A549 (cell line): Measurements from ENCODE around the gene ADGRL3.

ENCODE experiments used
- CHD2 ChIP-seq: fragments of 150-350 bp; IDR thresholded peaks from 2 replicates; pipeline ENCODE4 v1.6.1; 2014; ENCODE audit warnings: low read length; ENCODE audit not compliant: partially characterized antibody
- TF ChIP-seq, protein P1 (sequence below): fragments of >200 bp; sonication (Bioruptor Twin); formaldehyde crosslinking; IDR thresholded peaks from 3 replicates; pipeline ENCODE4 v1.6.1; 2016

DNA sequence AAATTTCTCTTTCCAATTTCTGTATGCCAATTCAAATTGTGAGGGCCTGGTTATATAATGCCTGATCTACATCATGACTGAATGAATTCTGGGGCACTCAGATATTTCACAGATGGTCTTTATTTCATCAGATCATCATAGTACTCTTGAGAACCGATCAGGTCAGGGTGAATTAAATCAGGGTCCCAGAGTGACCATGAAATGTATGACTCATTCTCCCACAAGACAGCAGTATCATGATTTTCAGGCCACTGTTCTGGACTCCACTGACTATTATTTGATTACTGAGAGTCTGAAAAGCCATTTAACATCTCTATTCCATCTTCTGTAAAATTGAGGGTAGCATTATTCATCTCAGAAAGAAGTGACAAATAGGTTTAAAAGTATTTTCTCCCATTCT is 471.5 kb downstream of the ADGRL3 start:
- TF ChIP-seq, protein P1, sequence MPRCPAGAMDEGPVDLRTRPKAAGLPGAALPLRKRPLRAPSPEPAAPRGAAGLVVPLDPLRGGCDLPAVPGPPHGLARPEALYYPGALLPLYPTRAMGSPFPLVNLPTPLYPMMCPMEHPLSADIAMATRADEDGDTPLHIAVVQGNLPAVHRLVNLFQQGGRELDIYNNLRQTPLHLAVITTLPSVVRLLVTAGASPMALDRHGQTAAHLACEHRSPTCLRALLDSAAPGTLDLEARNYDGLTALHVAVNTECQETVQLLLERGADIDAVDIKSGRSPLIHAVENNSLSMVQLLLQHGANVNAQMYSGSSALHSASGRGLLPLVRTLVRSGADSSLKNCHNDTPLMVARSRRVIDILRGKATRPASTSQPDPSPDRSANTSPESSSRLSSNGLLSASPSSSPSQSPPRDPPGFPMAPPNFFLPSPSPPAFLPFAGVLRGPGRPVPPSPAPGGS: no peak
- no peak for TF ChIP-seq CHD2
